PC-3 (cell line): ENCODE data around the gene TLNRD1. TPM values are rescaled to one million over a fixed set of nuclear protein-coding genes. Genes with fewer than 3 reads are reported as not detected.
A peak's percentile ranks its signal among the peaks of the same experiment; 100 is the strongest.

Experiments
- ATAC-seq: fragments of 200-7000 bp; cut with Tn5 transposase; 2 replicates; pipeline ENCODE4 v1.9.1; 2020; ENCODE audit warnings: mild to moderate bottlenecking, moderate library complexity
- BruUV-seq: library from RNA; stranded (reverse); fragments of 400-500 nt; replicated peaks from 2 replicates; lab custom pipeline; 2021; lab: Mats Ljungman, UMichigan
- CTCF ChIA-PET: fragments of 300-600 bp; sonication (Branson Sonifier 250); formaldehyde crosslinking; loops from one replicate; lab custom pipeline; 2022; ENCODE audit warnings: antibody characterized with exemption; lab: Charles Lee
- POLR2A ChIA-PET: fragments of 300-600 bp; sonication (Branson Sonifier 250); formaldehyde crosslinking; loops from one replicate; lab custom pipeline; 2022; ENCODE audit warnings: antibody characterized with exemption; ENCODE audit not compliant: unreplicated experiment; lab: Charles Lee
- DNase-seq: peaks from one replicate; pipeline ENCODE4 v3.0.0-alpha.2; 2015
- H2AFZ ChIP-seq: fragments of 300-600 bp; sonication (generic); 2 replicates; pipeline ENCODE4 v1.6.0; 2016; ENCODE audit warnings: antibody characterized with exemption, low read length
- H3F3A ChIP-seq: fragments of 300-600 bp; sonication (generic); one replicate; pipeline ENCODE4 v1.6.0; 2017; ENCODE audit warnings: antibody characterized with exemption, low read length, control low read depth, mild to moderate bottlenecking; ENCODE audit not compliant: unreplicated experiment
- H3K27ac ChIP-seq: fragments of 300-600 bp; sonication (generic); 2 replicates; pipeline ENCODE4 v1.5.1; 2016; ENCODE audit warnings: mild to moderate bottlenecking, low read length
- H3K27me3 ChIP-seq: fragments of 300-600 bp; sonication (generic); 2 replicates; pipeline ENCODE4 v1.6.1; 2016; ENCODE audit warnings: low read length, mixed read lengths
- H3K36me3 ChIP-seq: fragments of 300-600 bp; sonication (generic); 2 replicates; pipeline ENCODE4 v1.6.1; 2016; ENCODE audit warnings: low read depth, mixed run types, low read length, mixed read lengths
- H3K4me1 ChIP-seq: fragments of 300-600 bp; sonication (generic); 2 replicates; pipeline ENCODE4 v1.5.1; 2016; ENCODE audit warnings: low read length; ENCODE audit not compliant: insufficient read depth
- H3K4me2 ChIP-seq: fragments of 300-600 bp; sonication (generic); 2 replicates; pipeline ENCODE4 v1.6.0; 2016; ENCODE audit warnings: low read length
- H3K4me3 ChIP-seq: fragments of 300-600 bp; sonication (generic); 2 replicates; pipeline ENCODE4 v1.5.1; 2016; ENCODE audit warnings: mild to moderate bottlenecking, low read length, mixed read lengths
- H3K79me2 ChIP-seq: fragments of 300-600 bp; sonication (generic); 2 replicates; pipeline ENCODE4 v1.6.1; 2017; ENCODE audit warnings: low read length, mixed read lengths
- H3K9ac ChIP-seq: fragments of 300-600 bp; sonication (generic); 2 replicates; pipeline ENCODE4 v1.6.0; 2016; ENCODE audit warnings: mild to moderate bottlenecking, low read length
- H3K9me2 ChIP-seq: fragments of 300-600 bp; sonication (generic); replicated peaks from 2 replicates; pipeline ENCODE4 v1.6.1; 2016; ENCODE audit warnings: mixed run types, low read length, mixed read lengths
- H3K9me3 ChIP-seq: fragments of 300-600 bp; sonication (generic); 2 replicates; pipeline ENCODE4 v1.6.1; 2016; ENCODE audit warnings: low read length, mixed read lengths
- H4K20me1 ChIP-seq: fragments of 300-600 bp; sonication (generic); 2 replicates; pipeline ENCODE4 v1.6.1; 2016; ENCODE audit warnings: low read length, mixed read lengths
- CTCF ChIP-seq: fragments of 300-600 bp; sonication (generic); conservative IDR thresholded peaks from 2 replicates; pipeline ENCODE4 v1.5.1; 2017; ENCODE audit warnings: antibody characterized with exemption, low read depth, mild to moderate bottlenecking, low read length
- EZH2 ChIP-seq: fragments of 300-600 bp; sonication (generic); IDR thresholded peaks from one replicate; pipeline ENCODE4 v1.6.1; 2017; ENCODE audit warnings: antibody characterized with exemption, mild to moderate bottlenecking, low read length; ENCODE audit not compliant: unreplicated experiment
- EZH2phosphoT487 ChIP-seq: fragments of 300-600 bp; sonication (generic); IDR thresholded peaks from 2 replicates; pipeline ENCODE4 v1.6.1; 2018; ENCODE audit warnings: mild to moderate bottlenecking, antibody characterized with exemption, low read length, borderline replicate concordance
- intact Hi-C: fragments of 100-400 bp; cut with micrococcal nuclease; formaldehyde crosslinking; loops from 2 replicates; pipeline ENCODE4 v1.9.0; 2023
- total RNA-seq: library from RNA; depleted of rRNA; stranded (reverse); fragments of >200 nt; gene quantifications from 2 replicates; pipeline ENCODE4 v1.2.3, GENCODE V29; 2014

TLNRD1 gene
- total RNA-seq, 1 experiment from 2014 or later = 17.8 TPM

GRCh38 chr15:80992441-80992840 lies 8.3 kb upstream of the TLNRD1 start:
- CTCF ChIA-PET = no interaction called here
- Histone ChIP-seq H3K27me3 (no peaks in the 10 kb centered on the region), H3K27ac (no peak overlapping the region), H3K79me2 (peaks cover 21% of the 10 kb centered on the region), H3K4me1 (peaks cover 21% of the 10 kb centered on the region), H3K9ac (no peak overlapping the region), H3K36me3 (no peaks in the 10 kb centered on the region), H3K4me2 (no peak overlapping the region), H3K9me3 (no peaks in the 10 kb centered on the region), H4K20me1 (peaks cover 15% of the 10 kb centered on the region; the same call in 1 of the 2 replicates), H3K4me3 (no peak overlapping the region), H3F3A (no peaks in the 10 kb centered on the region), H2AFZ (no peak overlapping the region), H3K9me2 (no peaks in the 10 kb centered on the region)
- intact Hi-C loops = no loop called here
- POLR2A ChIA-PET = no interaction called here
- no peak for TF ChIP-seq CTCF
- TF ChIP-seq EZH2phosphoT487 = no peak
- no peak for TF ChIP-seq EZH2
- DNase-seq (no peak), ATAC-seq (no peak)
- BruUV-seq = no TSS peak

GRCh38 chr15:80996247-80996646 lies 4.5 kb upstream of the TLNRD1 start:
- H4K20me1 ChIP-seq = no peaks in the 10 kb centered on the region
- DNase-seq (peak; percentile 23), ATAC-seq (no peak)
- H3K9me2 ChIP-seq = no peaks in the 10 kb centered on the region
- CTCF ChIA-PET = no interaction called here
- no peak overlapping the region for H3K27ac ChIP-seq
- no peak overlapping the region for H3K4me2 ChIP-seq
- H3K79me2 ChIP-seq = peaks cover 7% of the 10 kb centered on the region
- no peaks in the 10 kb centered on the region for H3K9me3 ChIP-seq
- POLR2A ChIA-PET = no interaction called here
- no TSS peak for BruUV-seq
- H3K27me3 ChIP-seq = no peaks in the 10 kb centered on the region
- intact Hi-C loops = no loop called here
- TF ChIP-seq EZH2phosphoT487 = no peak
- peak; percentile 59 for TF ChIP-seq CTCF
- no peak overlapping the region for H3K9ac ChIP-seq
- peaks cover 9% of the 10 kb centered on the region for H3K4me1 ChIP-seq
- no peaks in the 10 kb centered on the region for H3K36me3 ChIP-seq
- no peak overlapping the region for H3K4me3 ChIP-seq
- H2AFZ ChIP-seq = no peak overlapping the region
- H3F3A ChIP-seq = no peaks in the 10 kb centered on the region

DNA sequence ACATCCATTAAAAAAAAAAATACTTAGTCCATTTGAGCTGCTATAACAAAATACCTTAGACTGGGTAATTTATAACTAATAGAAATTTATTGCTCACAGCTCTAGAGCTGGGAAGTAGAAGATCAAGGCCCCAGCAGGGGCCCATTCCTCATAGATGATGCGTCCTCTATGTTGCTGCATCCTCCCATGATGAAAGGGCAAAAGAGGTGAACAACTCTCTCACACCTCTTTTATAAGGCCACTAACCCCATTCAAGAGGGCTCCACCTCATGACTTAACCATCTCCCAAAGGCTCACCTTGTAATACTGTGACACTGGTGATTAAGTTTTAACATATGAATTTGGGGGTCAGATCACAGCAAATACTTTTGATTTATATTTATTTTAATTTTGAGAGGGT lies 3.0 kb upstream of the TLNRD1 start:
- Histone ChIP-seq H2AFZ (no peak overlapping the region), H3K27ac (no peak overlapping the region), H3K9me2 (no peaks in the 10 kb centered on the region), H3K27me3 (no peaks in the 10 kb centered on the region), H3K4me2 (no peak overlapping the region), H3F3A (no peaks in the 10 kb centered on the region), H3K36me3 (no peaks in the 10 kb centered on the region), H3K4me3 (no peak overlapping the region), H4K20me1 (peaks cover 1% of the 10 kb centered on the region; the same call in 1 of the 2 replicates), H3K9ac (no peak overlapping the region), H3K9me3 (no peaks in the 10 kb centered on the region), H3K4me1 (peaks cover 11% of the 10 kb centered on the region), H3K79me2 (peaks cover 20% of the 10 kb centered on the region)
- CTCF ChIA-PET = no interaction called here
- POLR2A ChIA-PET = no interaction called here
- no peak for TF ChIP-seq CTCF
- no peak for TF ChIP-seq EZH2
- TF ChIP-seq EZH2phosphoT487 = no peak
- BruUV-seq = no TSS peak
- ATAC-seq (no peak), DNase-seq (no peak)
- intact Hi-C loops = no loop called here
